Measurements from ENCODE around the gene NCBP3.

NCBP3 gene

DNA sequence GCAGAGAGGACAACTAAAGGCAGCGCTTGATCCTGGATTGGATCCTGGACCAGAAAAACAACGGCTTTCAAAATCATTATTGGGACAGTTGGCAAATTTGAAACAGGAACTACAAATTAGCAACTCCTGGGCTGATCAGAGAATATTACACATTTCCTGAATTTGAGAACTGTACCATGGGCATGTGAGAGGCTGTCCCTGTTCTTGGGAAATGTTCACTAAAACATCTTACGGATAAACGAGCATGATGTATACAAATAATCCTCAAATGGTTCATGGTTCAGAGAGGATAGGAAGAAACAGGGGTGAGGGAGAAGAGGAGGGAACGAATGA, 42.8 kb downstream of the NCBP3 start:
- H3F3A ChIP-seq (ENCODE audit: insufficient read depth, low read length): no peaks in the 10 kb centered on the region
- H3K79me2 ChIP-seq (ENCODE audit: low read length): no peaks in the 10 kb centered on the region
- H3K27me3 ChIP-seq (replicated peaks; ENCODE audit: insufficient read depth, low read length): no peaks in the 10 kb centered on the region
- H3K4me1 ChIP-seq (ENCODE audit: low read length): no peaks in the 10 kb centered on the region
- no peak overlapping the region for H2AFZ ChIP-seq (ENCODE audit: low read length)
- H3K9ac ChIP-seq (ENCODE audit: low read length): no peak overlapping the region
- H3K4me3 ChIP-seq (ENCODE audit: low read length): no peak overlapping the region
- no peaks in the 10 kb centered on the region for H4K20me1 ChIP-seq (ENCODE audit: insufficient read depth, low read length)
- H3K36me3 ChIP-seq (replicated peaks; ENCODE audit: insufficient read depth, low read length): no peaks in the 10 kb centered on the region
- no peak for TF ChIP-seq EZH2 (optimal IDR thresholded peaks at IDR 0.05; ENCODE audit: low read depth, low read length)
- TF ChIP-seq, protein P1, sequence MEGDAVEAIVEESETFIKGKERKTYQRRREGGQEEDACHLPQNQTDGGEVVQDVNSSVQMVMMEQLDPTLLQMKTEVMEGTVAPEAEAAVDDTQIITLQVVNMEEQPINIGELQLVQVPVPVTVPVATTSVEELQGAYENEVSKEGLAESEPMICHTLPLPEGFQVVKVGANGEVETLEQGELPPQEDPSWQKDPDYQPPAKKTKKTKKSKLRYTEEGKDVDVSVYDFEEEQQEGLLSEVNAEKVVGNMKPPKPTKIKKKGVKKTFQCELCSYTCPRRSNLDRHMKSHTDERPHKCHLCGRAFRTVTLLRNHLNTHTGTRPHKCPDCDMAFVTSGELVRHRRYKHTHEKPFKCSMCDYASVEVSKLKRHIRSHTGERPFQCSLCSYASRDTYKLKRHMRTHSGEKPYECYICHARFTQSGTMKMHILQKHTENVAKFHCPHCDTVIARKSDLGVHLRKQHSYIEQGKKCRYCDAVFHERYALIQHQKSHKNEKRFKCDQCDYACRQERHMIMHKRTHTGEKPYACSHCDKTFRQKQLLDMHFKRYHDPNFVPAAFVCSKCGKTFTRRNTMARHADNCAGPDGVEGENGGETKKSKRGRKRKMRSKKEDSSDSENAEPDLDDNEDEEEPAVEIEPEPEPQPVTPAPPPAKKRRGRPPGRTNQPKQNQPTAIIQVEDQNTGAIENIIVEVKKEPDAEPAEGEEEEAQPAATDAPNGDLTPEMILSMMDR (IDR thresholded peaks at IDR 0.05; ENCODE audit: low read length): no peak
- no peak for TF ChIP-seq EZH2phosphoT487 (IDR thresholded peaks at IDR 0.05; ENCODE audit: low read length)
- H3K27ac ChIP-seq (ENCODE audit: low read length): no peak overlapping the region
- no peak for DNase-seq
- no peaks in the 10 kb centered on the region for H3K9me3 ChIP-seq (replicated peaks; ENCODE audit: insufficient read depth, low read length)
- H3K9me2 ChIP-seq (replicated peaks; ENCODE audit: insufficient read depth, low read length): no peaks in the 10 kb centered on the region
- H3K4me2 ChIP-seq (ENCODE audit: low read depth, low read length): no peak overlapping the region

GRCh38 chr17:3802461-3803307, 43.4 kb downstream of the NCBP3 start:
- Histone ChIP-seq H3K36me3 (replicated peaks; ENCODE audit: insufficient read depth, low read length) (no peaks in the 10 kb centered on the region), H2AFZ (ENCODE audit: low read length) (no peak overlapping the region), H3K9me3 (replicated peaks; ENCODE audit: insufficient read depth, low read length) (no peaks in the 10 kb centered on the region), H3K4me1 (ENCODE audit: low read length) (no peaks in the 10 kb centered on the region), H3K27ac (ENCODE audit: low read length) (no peak overlapping the region), H3K9me2 (replicated peaks; ENCODE audit: insufficient read depth, low read length) (no peaks in the 10 kb centered on the region), H3K4me3 (ENCODE audit: low read length) (no peak overlapping the region), H4K20me1 (ENCODE audit: insufficient read depth, low read length) (no peaks in the 10 kb centered on the region), H3K4me2 (ENCODE audit: low read depth, low read length) (no peak overlapping the region), H3K27me3 (replicated peaks; ENCODE audit: insufficient read depth, low read length) (no peaks in the 10 kb centered on the region), H3K79me2 (ENCODE audit: low read length) (no peaks in the 10 kb centered on the region), H3F3A (ENCODE audit: insufficient read depth, low read length) (no peaks in the 10 kb centered on the region), H3K9ac (ENCODE audit: low read length) (no peak overlapping the region)
- no peak for DNase-seq
- TF ChIP-seq EZH2 (optimal IDR thresholded peaks at IDR 0.05; ENCODE audit: low read depth, low read length): no peak
- TF ChIP-seq EZH2phosphoT487 (IDR thresholded peaks at IDR 0.05; ENCODE audit: low read length): no peak

DNA sequence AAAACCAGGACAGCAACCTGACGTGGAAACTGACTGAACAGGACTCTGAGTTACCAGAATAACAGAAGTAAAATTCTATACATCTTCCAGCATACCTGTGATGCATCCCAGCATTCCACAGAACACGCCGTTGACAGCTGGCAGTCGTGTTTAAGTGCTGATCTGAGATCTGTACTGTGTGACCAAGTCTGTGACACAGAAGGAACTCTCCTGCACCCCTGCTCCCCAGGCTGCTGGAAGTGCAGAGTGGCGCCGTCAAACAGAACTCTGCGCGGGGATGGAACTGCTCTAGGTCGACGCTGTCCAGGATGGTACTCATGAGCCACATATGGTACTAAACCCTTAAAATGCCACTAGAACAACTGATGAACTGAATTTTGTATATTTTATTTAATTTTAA, 44.3 kb downstream of the NCBP3 start:
- no peaks in the 10 kb centered on the region for H4K20me1 ChIP-seq (ENCODE audit: insufficient read depth, low read length)
- TF ChIP-seq EZH2phosphoT487 (IDR thresholded peaks at IDR 0.05; ENCODE audit: low read length) (no peak), EZH2 (optimal IDR thresholded peaks at IDR 0.05; ENCODE audit: low read depth, low read length) (no peak)
- TF ChIP-seq, protein P1 (IDR thresholded peaks at IDR 0.05; ENCODE audit: low read length): no peak
- no peak overlapping the region for H2AFZ ChIP-seq (ENCODE audit: low read length)
- no peaks in the 10 kb centered on the region for H3K9me3 ChIP-seq (replicated peaks; ENCODE audit: insufficient read depth, low read length)
- no peak overlapping the region for H3K27ac ChIP-seq (ENCODE audit: low read length)
- no peaks in the 10 kb centered on the region for H3K27me3 ChIP-seq (replicated peaks; ENCODE audit: insufficient read depth, low read length)
- no peaks in the 10 kb centered on the region for H3K79me2 ChIP-seq (ENCODE audit: low read length)
- H3K4me3 ChIP-seq (ENCODE audit: low read length): no peak overlapping the region
- no peaks in the 10 kb centered on the region for H3K9me2 ChIP-seq (replicated peaks; ENCODE audit: insufficient read depth, low read length)
- H3K9ac ChIP-seq (ENCODE audit: low read length): no peak overlapping the region
- H3K36me3 ChIP-seq (replicated peaks; ENCODE audit: insufficient read depth, low read length): no peaks in the 10 kb centered on the region
- H3F3A ChIP-seq (ENCODE audit: insufficient read depth, low read length): no peaks in the 10 kb centered on the region
- no peak for DNase-seq
- no peaks in the 10 kb centered on the region for H3K4me1 ChIP-seq (ENCODE audit: low read length)
- no peak overlapping the region for H3K4me2 ChIP-seq (ENCODE audit: low read depth, low read length)

- Histone ChIP-seq H3K79me2 (ENCODE audit: low read length) (no peaks in the 10 kb centered on the region), H3K4me3 (ENCODE audit: low read length) (no peak overlapping the region), H3K9ac (ENCODE audit: low read length) (no peak overlapping the region), H3K4me1 (ENCODE audit: low read length) (no peaks in the 10 kb centered on the region), H3K9me3 (replicated peaks; ENCODE audit: insufficient read depth, low read length) (no peaks in the 10 kb centered on the region), H3F3A (ENCODE audit: insufficient read depth, low read length) (no peaks in the 10 kb centered on the region), H3K36me3 (replicated peaks; ENCODE audit: insufficient read depth, low read length) (no peaks in the 10 kb centered on the region), H3K27ac (ENCODE audit: low read length) (no peak overlapping the region), H4K20me1 (ENCODE audit: insufficient read depth, low read length) (no peaks in the 10 kb centered on the region), H3K4me2 (ENCODE audit: low read depth, low read length) (no peak overlapping the region), H3K9me2 (replicated peaks; ENCODE audit: insufficient read depth, low read length) (no peaks in the 10 kb centered on the region), H2AFZ (ENCODE audit: low read length) (no peak overlapping the region), H3K27me3 (replicated peaks; ENCODE audit: insufficient read depth, low read length) (no peaks in the 10 kb centered on the region)
- TF ChIP-seq EZH2phosphoT487 (IDR thresholded peaks at IDR 0.05; ENCODE audit: low read length) (no peak), EZH2 (optimal IDR thresholded peaks at IDR 0.05; ENCODE audit: low read depth, low read length) (no peak)
- TF ChIP-seq, protein P1 (IDR thresholded peaks at IDR 0.05; ENCODE audit: low read length): no peak
- no peak for DNase-seq
Observed at GRCh38 chr17:3801347-3801746, 44.7 kb downstream of the NCBP3 start.

Data from MM.1S (cell line).